ENCODE results near the gene NUP54. TPM values are rescaled to one million over a fixed set of nuclear protein-coding genes. Genes with fewer than 3 reads are reported as not detected.

Gene NUP54
- total and polyA plus RNA-seq, 9 of the 15 experiments (the other 6 are each of a cell fraction or from before 2014, with no cell fraction given) = 29.6 to 115 (median 67.7) TPM

GRCh38 chr4:76120199-76120598, 28.0 kb downstream of the NUP54 start:
- Histone ChIP-seq H3K36me3 (ENCODE audit: control insufficient read depth, insufficient read depth, low read length) (peaks cover 89% of the 10 kb centered on the region), H3K27me3 (ENCODE audit: control insufficient read depth in 2 of 2, insufficient read depth in 2 of 2, low read length in 2 of 2) (no peaks in the 10 kb centered on the region), H3K4me3 (no peak overlapping the region), H3K4me1 (replicated peaks in 1 of 2; ENCODE audit: control insufficient read depth in 2 of 2, insufficient read depth in 2 of 2, low read length in 2 of 2) (no peaks in the 10 kb centered on the region), H3K27ac (ENCODE audit: extremely low read depth, low read depth, low read length) (no peak overlapping the region), H3K79me2 (ENCODE audit: control insufficient read depth, insufficient read depth, low read length) (no peaks in the 10 kb centered on the region), H3K9me1 (ENCODE audit: control insufficient read depth, insufficient read depth, low read length) (no peaks in the 10 kb centered on the region), H3K4me2 (ENCODE audit: insufficient read depth, low read length) (no peak overlapping the region), H2AFZ (ENCODE audit: low read depth, low read length) (no peak overlapping the region), H3K9ac (ENCODE audit: insufficient read depth in 1 of 2, low read depth in 2 of 2, low read length in 2 of 2) (no peak overlapping the region), H3K9me3 (replicated peaks; ENCODE audit: control insufficient read depth, insufficient read depth, low read depth, low read length) (no peaks in the 10 kb centered on the region), H4K20me1 (replicated peaks; ENCODE audit: control insufficient read depth, insufficient read depth, low read length) (no peaks in the 10 kb centered on the region)
- no TSS peak for BruUV-seq (replicated peaks)
- TF ChIP-seq ARID3B (CRISPR knock-in tag; IDR thresholded peaks at IDR 0.05; ENCODE audit: borderline replicate concordance) (no peak), ZNF232 (CRISPR knock-in tag; IDR thresholded peaks at IDR 0.05) (no peak), RAD51 (IDR thresholded peaks at IDR 0.05; ENCODE audit: borderline replicate concordance, low read depth) (no peak), MLX (CRISPR knock-in tag; conservative IDR thresholded peaks at IDR 0.05) (no peak), SP1 (CRISPR knock-in tag; IDR thresholded peaks at IDR 0.05) (no peak), RREB1 (CRISPR knock-in tag; IDR thresholded peaks at IDR 0.05) (no peak), RHOXF2B (CRISPR knock-in tag; conservative IDR thresholded peaks at IDR 0.05) (no peak), ZNF311 (CRISPR knock-in tag; IDR thresholded peaks at IDR 0.05) (no peak), PCBP1 (IDR thresholded peaks at IDR 0.05; ENCODE audit: low read depth, low read length, poor library complexity, severe bottlenecking) (no peak)
- in situ Hi-C loops (cut with MboI) (no loop called here), intact Hi-C loops (cut with micrococcal nuclease) (no loop called here)
- FAIRE-seq = no peak
- ChIA-PET POLR2A (interaction anchor here (0.6 kb wide), 2 partner anchors 378 to 479 kb away, joined by 3 to 4 read pairs; no protein-coding TSS in a partner anchor), CTCF (ENCODE audit: low intra/inter-chr PET ratio) (interaction anchor here (0.7 kb wide), 1 partner anchor 13 kb away, joined by 3 read pairs; no protein-coding TSS in a partner anchor)
- no peak for ATAC-seq
- WGBS (ENCODE audit: insufficient coverage, low coverage, missing lambda C conversion rate) = 97% methylated on average over 2 of the region's 4 CpGs
- no peak for DNase-seq (ENCODE audit: extremely low read depth in 1 of 4, low spot score in 3 of 4)

Data from K562 (cell line).